ENCODE results near the gene SUSD1.

DNA sequence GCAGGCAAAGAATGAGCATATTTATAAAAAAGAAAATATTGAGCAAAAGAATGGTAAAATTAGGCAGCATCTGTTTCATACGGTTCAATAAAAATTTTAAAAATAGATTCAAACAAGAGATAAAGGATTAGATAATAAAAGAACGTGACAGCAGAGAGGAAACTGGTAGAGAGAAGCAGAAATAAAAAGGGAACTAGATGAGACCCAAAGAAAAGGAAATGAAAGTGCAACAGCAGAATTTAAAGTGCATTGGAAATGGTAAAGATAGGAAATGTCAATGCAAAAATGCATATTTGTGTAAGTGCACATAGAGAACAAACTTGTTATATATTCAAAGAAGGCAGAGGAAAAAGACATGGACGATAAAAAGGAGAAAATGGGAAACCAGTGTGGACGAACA, 70.2 kb downstream of the SUSD1 start:
- TF ChIP-seq PAX5 (IDR thresholded peaks at IDR 0.05; ENCODE audit: insufficient read depth, low read length, severe bottlenecking) (no peak), POU2F2 (IDR thresholded peaks at IDR 0.05; ENCODE audit: low read depth, low read length) (no peak), POLR2A (IDR thresholded peaks at IDR 0.05; ENCODE audit: low read depth, low read length) (no peak)
